K562 (cell line): Measurements from ENCODE around the gene PTTG1IP. TPM values are rescaled to one million over a fixed set of nuclear protein-coding genes. Genes with fewer than 3 reads are reported as not detected.

Source experiments
- AFF4 ChIP-seq: sonication (generic); formaldehyde crosslinking; IDR thresholded peaks from 2 replicates; pipeline ENCODE4 v1.8.0; 2023; ENCODE audit warnings: mild to moderate bottlenecking, missing genetic modification reagents
- BMI1 ChIP-seq: fragments of 150-350 bp; IDR thresholded peaks from 2 replicates; pipeline ENCODE4 v1.6.1; 2014; ENCODE audit warnings: low read length
- E2F5 ChIP-seq: sonication (generic); formaldehyde crosslinking; IDR thresholded peaks from 2 replicates; pipeline ENCODE4 v1.8.0; 2022; ENCODE audit warnings: mild to moderate bottlenecking, missing genetic modification reagents
- FOXK2 ChIP-seq, 2 experiments: fragments of 450-650 bp; IDR thresholded peaks in 1 of 2; conservative IDR thresholded peaks in 1 of 2; 2 replicates each; pipeline ENCODE4 v1.6.1; 2016; ENCODE audit warnings: low read depth in 2 of 2, mild to moderate bottlenecking in 1 of 2
- HIVEP1 ChIP-seq: fragments of 250-450 bp; sonication (Bioruptor Pico); IDR thresholded peaks from 2 replicates; pipeline ENCODE4 v1.4.0; 2020; ENCODE audit warnings: mild to moderate bottlenecking
- HNRNPUL1 ChIP-seq: fragments of 200-400 bp; formaldehyde crosslinking; IDR thresholded peaks from 2 replicates; pipeline ENCODE4 v1.6.1; 2017; ENCODE audit warnings: low read length
- IRF1 ChIP-seq: sonication (generic); formaldehyde crosslinking; IDR thresholded peaks from 2 replicates; pipeline ENCODE4 v1.8.0; 2022; ENCODE audit warnings: missing genetic modification reagents, mild to moderate bottlenecking, borderline replicate concordance
- POLR3G ChIP-seq: IDR thresholded peaks from 2 replicates; pipeline ENCODE4 v1.6.1; 2011; ENCODE audit not compliant: insufficient read length, insufficient replicate concordance; ENCODE audit errors: extremely low read depth
- PTRF ChIP-seq: fragments of 450-650 bp; IDR thresholded peaks from 2 replicates; pipeline ENCODE4 v1.6.1; 2016; ENCODE audit warnings: mild to moderate bottlenecking, missing genetic modification characterization, missing compliant biosample characterization
- SREBF2 ChIP-seq: sonication (generic); formaldehyde crosslinking; IDR thresholded peaks from 2 replicates; pipeline ENCODE4 v1.4.0; 2020; ENCODE audit warnings: mild to moderate bottlenecking, missing genetic modification reagents
- ZNF224 ChIP-seq: sonication (generic); formaldehyde crosslinking; IDR thresholded peaks from 2 replicates; pipeline ENCODE4 v1.8.0; 2022; ENCODE audit warnings: mild to moderate bottlenecking, missing genetic modification reagents
- polyA plus RNA-seq, 8 experiments: library from polyadenylated mRNA; depleted of rRNA in 4 of 8; stranded (reverse) in 5 of 8; unstranded in 3 of 8; fragments of >200 nt; fragmentation: Nextera tagmentation in 2 of 8; fragmentation: Illumina TruSeq in 1 of 8; extraction: Ambion mirVana in 2 of 8; extraction: Trizol in 1 of 8; gene quantifications; 2 replicates each; pipeline versions ENCODE4 v1.2.1 to v1.2.3, GENCODE V29; 2011 to 2014; ENCODE audit warnings: inconsistent platforms in 1 of 8, missing spikeins in 1 of 8
- total RNA-seq, 7 experiments: library from RNA; depleted of rRNA in 6 of 7; stranded (reverse); fragments of >200 nt in 6 of 7; fragmentation: Illumina TruSeq in 2 of 7; extraction: Trizol in 2 of 7; gene quantifications; 2 replicates each; pipeline versions ENCODE4 v1.2.1 to v1.2.3, GENCODE V29; 2011 to 2021; ENCODE audit warnings: low replicate concordance in 1 of 7
- TF ChIP-seq, protein P1 (sequence below), 2 experiments: fragments of 450-650 bp in 1 of 2; sonication (generic) in 1 of 2; formaldehyde crosslinking in 1 of 2; IDR thresholded peaks in 1 of 2; conservative IDR thresholded peaks in 1 of 2; 2 replicates each; pipeline versions ENCODE4 v1.6.1 to v1.8.1; 2016 to 2023; ENCODE audit warnings: mild to moderate bottlenecking in 2 of 2, moderate library complexity in 2 of 2, inconsistent platforms in 1 of 2, missing genetic modification reagents in 1 of 2
- TF ChIP-seq, protein P2 (sequence below): fragments of 250-450 bp; sonication (Bioruptor Pico); IDR thresholded peaks from 2 replicates; pipeline ENCODE4 v1.5.0; 2020; ENCODE audit warnings: mild to moderate bottlenecking
- TF ChIP-seq, protein P3 (sequence below): conservative IDR thresholded peaks from 2 replicates; pipeline ENCODE4 v1.6.1; 2011; ENCODE audit warnings: low read depth, mild to moderate bottlenecking, low read length; ENCODE audit not compliant: control insufficient read depth
- TF ChIP-seq, protein P4 (sequence below), 3 experiments: IDR thresholded peaks in 2 of 3; conservative IDR thresholded peaks in 1 of 3; 2 replicates each; pipeline ENCODE4 v1.5.1; 2011 to 2012; ENCODE audit warnings: low read length in 3 of 3, mild to moderate bottlenecking in 3 of 3, control low read depth in 2 of 3, improper control_type of control experiment in 1 of 3, inconsistent platforms in 1 of 3, low read depth in 1 of 3, mixed read lengths in 1 of 3, moderate library complexity in 1 of 3; ENCODE audit not compliant: insufficient read depth in 2 of 3

Gene PTTG1IP
- total and polyA plus RNA-seq, 9 of the 15 experiments (the other 6 are each of a cell fraction or from before 2014, with no cell fraction given) = 5.0 to 99.3 (median 82.4) TPM

- TF ChIP-seq, protein P1, sequence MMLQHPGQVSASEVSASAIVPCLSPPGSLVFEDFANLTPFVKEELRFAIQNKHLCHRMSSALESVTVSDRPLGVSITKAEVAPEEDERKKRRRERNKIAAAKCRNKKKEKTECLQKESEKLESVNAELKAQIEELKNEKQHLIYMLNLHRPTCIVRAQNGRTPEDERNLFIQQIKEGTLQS (IDR thresholded peaks at IDR 0.05) = peak; percentile 44
- TF ChIP-seq, protein P1 (CRISPR knock-in tag; conservative IDR thresholded peaks at IDR 0.05) = no peak
- TF ChIP-seq HNRNPUL1 (no peak), BMI1 (no peak), HIVEP1 (no peak), ZNF224 (CRISPR knock-in tag) (no peak), AFF4 (CRISPR knock-in tag) (no peak), SREBF2 (CRISPR knock-in tag) (no peak), E2F5 (CRISPR knock-in tag) (no peak), POLR3G (no peak), IRF1 (CRISPR knock-in tag) (no peak), FOXK2 (conservative IDR thresholded peaks at IDR 0.05 in 1 of 2, IDR thresholded peaks at IDR 0.05 in 1 of 2; ENCODE audit: low read depth in 2 of 2) (0 out of 4 replicates have a peak, but pooled peaks of 1 of the 2 experiments have one; percentile 31), PTRF (tag) (no peak)
- TF ChIP-seq, protein P2, sequence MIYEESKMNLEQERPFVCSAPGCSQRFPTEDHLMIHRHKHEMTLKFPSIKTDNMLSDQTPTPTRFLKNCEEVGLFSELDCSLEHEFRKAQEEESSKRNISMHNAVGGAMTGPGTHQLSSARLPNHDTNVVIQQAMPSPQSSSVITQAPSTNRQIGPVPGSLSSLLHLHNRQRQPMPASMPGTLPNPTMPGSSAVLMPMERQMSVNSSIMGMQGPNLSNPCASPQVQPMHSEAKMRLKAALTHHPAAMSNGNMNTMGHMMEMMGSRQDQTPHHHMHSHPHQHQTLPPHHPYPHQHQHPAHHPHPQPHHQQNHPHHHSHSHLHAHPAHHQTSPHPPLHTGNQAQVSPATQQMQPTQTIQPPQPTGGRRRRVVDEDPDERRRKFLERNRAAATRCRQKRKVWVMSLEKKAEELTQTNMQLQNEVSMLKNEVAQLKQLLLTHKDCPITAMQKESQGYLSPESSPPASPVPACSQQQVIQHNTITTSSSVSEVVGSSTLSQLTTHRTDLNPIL (CRISPR knock-in tag) = no peak
- TF ChIP-seq, protein P3, sequence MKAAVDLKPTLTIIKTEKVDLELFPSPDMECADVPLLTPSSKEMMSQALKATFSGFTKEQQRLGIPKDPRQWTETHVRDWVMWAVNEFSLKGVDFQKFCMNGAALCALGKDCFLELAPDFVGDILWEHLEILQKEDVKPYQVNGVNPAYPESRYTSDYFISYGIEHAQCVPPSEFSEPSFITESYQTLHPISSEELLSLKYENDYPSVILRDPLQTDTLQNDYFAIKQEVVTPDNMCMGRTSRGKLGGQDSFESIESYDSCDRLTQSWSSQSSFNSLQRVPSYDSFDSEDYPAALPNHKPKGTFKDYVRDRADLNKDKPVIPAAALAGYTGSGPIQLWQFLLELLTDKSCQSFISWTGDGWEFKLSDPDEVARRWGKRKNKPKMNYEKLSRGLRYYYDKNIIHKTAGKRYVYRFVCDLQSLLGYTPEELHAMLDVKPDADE = no peak
- TF ChIP-seq, protein P4, sequence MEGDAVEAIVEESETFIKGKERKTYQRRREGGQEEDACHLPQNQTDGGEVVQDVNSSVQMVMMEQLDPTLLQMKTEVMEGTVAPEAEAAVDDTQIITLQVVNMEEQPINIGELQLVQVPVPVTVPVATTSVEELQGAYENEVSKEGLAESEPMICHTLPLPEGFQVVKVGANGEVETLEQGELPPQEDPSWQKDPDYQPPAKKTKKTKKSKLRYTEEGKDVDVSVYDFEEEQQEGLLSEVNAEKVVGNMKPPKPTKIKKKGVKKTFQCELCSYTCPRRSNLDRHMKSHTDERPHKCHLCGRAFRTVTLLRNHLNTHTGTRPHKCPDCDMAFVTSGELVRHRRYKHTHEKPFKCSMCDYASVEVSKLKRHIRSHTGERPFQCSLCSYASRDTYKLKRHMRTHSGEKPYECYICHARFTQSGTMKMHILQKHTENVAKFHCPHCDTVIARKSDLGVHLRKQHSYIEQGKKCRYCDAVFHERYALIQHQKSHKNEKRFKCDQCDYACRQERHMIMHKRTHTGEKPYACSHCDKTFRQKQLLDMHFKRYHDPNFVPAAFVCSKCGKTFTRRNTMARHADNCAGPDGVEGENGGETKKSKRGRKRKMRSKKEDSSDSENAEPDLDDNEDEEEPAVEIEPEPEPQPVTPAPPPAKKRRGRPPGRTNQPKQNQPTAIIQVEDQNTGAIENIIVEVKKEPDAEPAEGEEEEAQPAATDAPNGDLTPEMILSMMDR (IDR thresholded peaks at IDR 0.05 in 2 of 3, conservative IDR thresholded peaks at IDR 0.05 in 1 of 3; ENCODE audit: insufficient read depth in 2 of 3, low read depth in 1 of 3, low read length in 3 of 3) = no peak
Observed at GRCh38 chr21:44823179-44823660, 50.3 kb downstream of the PTTG1IP start (continued).
